Regular cardiac myocyte (primary cell): ENCODE results near the gene MRPL38. TPM values are rescaled to one million over a fixed set of nuclear protein-coding genes. Genes with fewer than 3 reads are reported as not detected.

Source experiments
- total RNA-seq: library from RNA; depleted of rRNA; stranded (reverse); fragments of >200 nt; gene quantifications from 2 replicates; pipeline ENCODE4 v1.2.3, GENCODE V29; 2014

Gene MRPL38
- total RNA-seq: 25.9 and 28.2 TPM in 2 replicates

GRCh38 chr17:75904749-75905521, at the start of gene MRPL38:
Gene MRPL38, minus strand, starts transcription at chr17:75904884. Its CDS starts 9 bp downstream, at chr17:75904875.

GRCh38 chr17:75940727-75941441, 36.2 kb upstream of the MRPL38 start, which contains the start of gene FBF1:
Gene FBF1, minus strand, starts transcription at chr17:75941042. Its CDS starts 2,893 bp downstream, at chr17:75938149.

GRCh38 chr17:75896415-75897159, 8.1 kb downstream of the MRPL38 start, which contains the start of gene TRIM65:
Gene TRIM65, minus strand, starts transcription at chr17:75896951. Its CDS starts 14 bp downstream, at chr17:75896937.

GRCh38 chr17:75878174-75878998, 26.3 kb downstream of the MRPL38 start, which contains the start of gene TRIM47:
Gene TRIM47, minus strand, starts transcription at chr17:75878581. Its CDS starts 33 bp downstream, at chr17:75878548.

GRCh38 chr17:75855310-75856061, 49.2 kb downstream of the MRPL38 start, which contains the start of gene WBP2:
Gene WBP2, minus strand, starts transcription at chr17:75855335. Its CDS starts 38 bp downstream, at chr17:75855297.

Other genes starting within 250 kb of the MRPL38 start
- 12.5 and 16.6 TPM in 2 replicates for gene RECQL5, start 237.7 kb downstream of the MRPL38 start, total RNA-seq
- 31.0 and 52.9 TPM in 2 replicates for gene SAP30BP, start 237.5 kb downstream of the MRPL38 start, total RNA-seq
- under 0.01 and 0.38 TPM in 2 replicates for gene ITGB4, start 183.4 kb downstream of the MRPL38 start, total RNA-seq
- gene GALK1, start 139.7 kb downstream of the MRPL38 start, total RNA-seq: 29.3 and 49.1 TPM in 2 replicates
- 8.2 and 9.4 TPM in 2 replicates for gene UNK, start 120.1 kb downstream of the MRPL38 start, total RNA-seq
- gene UNC13D, start 60.5 kb downstream of the MRPL38 start, total RNA-seq: 0.19 and 0.85 TPM in 2 replicates
- 19.4 and 23.1 TPM in 2 replicates for gene WBP2, start 49.5 kb downstream of the MRPL38 start, total RNA-seq
- gene TRIM47, start 26.3 kb downstream of the MRPL38 start, total RNA-seq: 7.7 and 14.1 TPM in 2 replicates
- 13.5 and 17.6 TPM in 2 replicates for gene TRIM65, start 7.9 kb downstream of the MRPL38 start, total RNA-seq
- gene FBF1, start 36.2 kb upstream of the MRPL38 start, total RNA-seq: 15.0 and 21.7 TPM in 2 replicates
- gene ACOX1, start 74.3 kb upstream of the MRPL38 start, total RNA-seq: 52.4 and 54.8 TPM in 2 replicates
- gene TEN1, start 74.4 kb upstream of the MRPL38 start, total RNA-seq: 8.2 and 8.6 TPM in 2 replicates
- 0.28 and 0.38 TPM in 2 replicates for gene CDK3, start 96.0 kb upstream of the MRPL38 start, total RNA-seq
- under 0.01 TPM in 2 replicates for gene EVPL, start 122.4 kb upstream of the MRPL38 start, total RNA-seq
- 25.1 and 42.2 TPM in 2 replicates for gene SRP68, start 167.6 kb upstream of the MRPL38 start, total RNA-seq
- under 0.01 TPM in 1 of 2 replicates, not detected in the other for gene GALR2, start 169.9 kb upstream of the MRPL38 start, total RNA-seq
- not detected in 2 replicates for gene ZACN, start 174.3 kb upstream of the MRPL38 start, total RNA-seq
- gene EXOC7, start 198.9 kb upstream of the MRPL38 start, total RNA-seq: 82.9 and 87.0 TPM in 2 replicates
- gene FOXJ1, start 236.4 kb upstream of the MRPL38 start, total RNA-seq: not detected in 2 replicates